Middle frontal gyrus (tissue), 1 donor: ENCODE data around the gene POLR1B.
"Not testable (repeated sequence)": the region's sequence is repeated elsewhere in the genome, so short reads cannot be mapped to it uniquely, and the experiment has no call there.

Experiments
- DNase-seq: peaks from one replicate; pipeline ENCODE4 v3.0.0-alpha.2; 2015; ENCODE audit warnings: low spot score; ENCODE audit errors: extremely low spot score

The POLR1B gene, protein sequence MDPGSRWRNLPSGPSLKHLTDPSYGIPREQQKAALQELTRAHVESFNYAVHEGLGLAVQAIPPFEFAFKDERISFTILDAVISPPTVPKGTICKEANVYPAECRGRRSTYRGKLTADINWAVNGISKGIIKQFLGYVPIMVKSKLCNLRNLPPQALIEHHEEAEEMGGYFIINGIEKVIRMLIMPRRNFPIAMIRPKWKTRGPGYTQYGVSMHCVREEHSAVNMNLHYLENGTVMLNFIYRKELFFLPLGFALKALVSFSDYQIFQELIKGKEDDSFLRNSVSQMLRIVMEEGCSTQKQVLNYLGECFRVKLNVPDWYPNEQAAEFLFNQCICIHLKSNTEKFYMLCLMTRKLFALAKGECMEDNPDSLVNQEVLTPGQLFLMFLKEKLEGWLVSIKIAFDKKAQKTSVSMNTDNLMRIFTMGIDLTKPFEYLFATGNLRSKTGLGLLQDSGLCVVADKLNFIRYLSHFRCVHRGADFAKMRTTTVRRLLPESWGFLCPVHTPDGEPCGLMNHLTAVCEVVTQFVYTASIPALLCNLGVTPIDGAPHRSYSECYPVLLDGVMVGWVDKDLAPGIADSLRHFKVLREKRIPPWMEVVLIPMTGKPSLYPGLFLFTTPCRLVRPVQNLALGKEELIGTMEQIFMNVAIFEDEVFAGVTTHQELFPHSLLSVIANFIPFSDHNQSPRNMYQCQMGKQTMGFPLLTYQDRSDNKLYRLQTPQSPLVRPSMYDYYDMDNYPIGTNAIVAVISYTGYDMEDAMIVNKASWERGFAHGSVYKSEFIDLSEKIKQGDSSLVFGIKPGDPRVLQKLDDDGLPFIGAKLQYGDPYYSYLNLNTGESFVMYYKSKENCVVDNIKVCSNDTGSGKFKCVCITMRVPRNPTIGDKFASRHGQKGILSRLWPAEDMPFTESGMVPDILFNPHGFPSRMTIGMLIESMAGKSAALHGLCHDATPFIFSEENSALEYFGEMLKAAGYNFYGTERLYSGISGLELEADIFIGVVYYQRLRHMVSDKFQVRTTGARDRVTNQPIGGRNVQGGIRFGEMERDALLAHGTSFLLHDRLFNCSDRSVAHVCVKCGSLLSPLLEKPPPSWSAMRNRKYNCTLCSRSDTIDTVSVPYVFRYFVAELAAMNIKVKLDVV

DNA sequence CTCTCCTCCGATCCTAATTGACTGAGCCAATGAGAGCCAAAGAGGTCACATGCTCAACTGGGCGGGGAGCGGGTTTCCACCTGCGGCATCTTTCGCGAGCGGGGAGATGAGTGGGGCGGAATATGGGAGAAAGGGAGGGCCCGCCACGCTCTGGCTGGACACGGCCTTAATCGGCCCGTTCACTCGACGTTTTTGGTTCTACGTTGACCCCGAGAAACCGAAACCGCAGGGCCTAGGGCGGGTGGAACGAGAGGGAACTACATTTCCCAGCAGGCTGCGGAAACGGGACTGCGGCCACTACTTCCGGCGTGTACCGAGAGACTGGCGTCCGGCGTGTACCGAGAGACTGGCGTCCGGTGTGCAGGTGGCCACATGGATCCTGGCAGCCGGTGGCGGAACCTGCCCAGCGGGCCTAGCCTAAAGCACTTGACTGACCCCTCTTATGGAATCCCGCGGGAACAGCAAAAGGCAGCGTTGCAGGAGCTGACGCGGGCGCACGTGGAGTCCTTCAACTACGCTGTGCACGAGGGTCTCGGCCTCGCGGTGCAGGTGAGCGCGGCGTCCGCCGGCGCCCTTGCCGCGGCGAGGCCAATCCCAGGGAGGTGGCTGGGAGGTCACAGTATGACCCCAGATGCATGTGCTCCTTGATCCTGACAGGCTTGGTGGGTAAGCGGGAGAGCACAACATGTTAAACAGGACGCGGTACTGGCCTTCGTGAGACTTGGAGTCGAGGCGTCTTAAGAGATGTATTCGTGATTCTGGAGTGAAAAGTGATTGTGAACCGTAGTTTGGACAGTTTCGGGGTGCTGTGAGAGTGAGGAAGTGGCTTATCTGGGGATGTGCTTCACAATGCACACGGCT, at the start of gene POLR1B:
TSS of gene POLR1B (plus strand) at position 343 of the 861 bp plus-strand sequence. CDS start at position 373, 30 bp downstream.
- DNase-seq: peak; percentile 75

- DNase-seq: no peak
Measured at GRCh38 chr2:112493048-112493447, 49.2 kb upstream of the POLR1B start.

DNA sequence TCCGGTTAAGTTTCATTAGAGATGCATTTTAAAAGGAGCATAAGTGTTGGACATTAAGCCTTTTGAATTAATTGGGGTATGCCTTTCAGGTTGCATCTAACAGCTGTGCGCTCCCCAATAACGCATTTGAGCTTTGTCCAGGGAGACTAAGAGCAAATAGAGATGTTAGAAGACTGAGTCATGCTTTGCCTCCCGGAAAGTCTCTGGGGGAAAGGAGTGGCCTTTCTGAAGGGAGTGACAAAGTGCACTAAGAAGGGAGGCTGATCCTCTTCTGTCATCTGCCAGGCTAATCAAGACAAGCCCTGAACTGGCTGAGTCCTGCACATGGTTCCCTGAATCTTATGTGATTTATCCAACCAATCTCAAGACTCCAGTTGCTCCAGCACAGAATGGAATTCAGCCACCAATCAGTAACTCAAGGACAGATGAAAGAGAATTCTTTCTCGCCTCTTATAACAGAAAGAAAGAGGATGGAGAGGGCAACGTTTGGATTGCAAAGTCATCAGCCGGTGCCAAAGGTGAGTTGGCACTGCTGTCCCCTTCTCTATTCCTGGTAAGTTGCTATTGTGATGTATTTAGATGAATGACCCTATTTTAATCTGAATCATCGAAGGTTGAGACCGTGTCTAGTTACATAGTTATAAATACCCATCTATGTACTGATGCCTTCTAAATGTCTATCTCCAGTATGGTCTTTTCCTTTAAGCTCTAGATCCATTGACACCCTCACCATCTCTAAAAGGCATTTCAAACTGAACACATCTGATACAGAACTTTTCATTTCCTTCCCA, 48.2 kb upstream of the POLR1B start:
- DNase-seq: no peak

- no peak for DNase-seq
Measured at GRCh38 chr2:112494828-112495227, 47.4 kb upstream of the POLR1B start.

DNA sequence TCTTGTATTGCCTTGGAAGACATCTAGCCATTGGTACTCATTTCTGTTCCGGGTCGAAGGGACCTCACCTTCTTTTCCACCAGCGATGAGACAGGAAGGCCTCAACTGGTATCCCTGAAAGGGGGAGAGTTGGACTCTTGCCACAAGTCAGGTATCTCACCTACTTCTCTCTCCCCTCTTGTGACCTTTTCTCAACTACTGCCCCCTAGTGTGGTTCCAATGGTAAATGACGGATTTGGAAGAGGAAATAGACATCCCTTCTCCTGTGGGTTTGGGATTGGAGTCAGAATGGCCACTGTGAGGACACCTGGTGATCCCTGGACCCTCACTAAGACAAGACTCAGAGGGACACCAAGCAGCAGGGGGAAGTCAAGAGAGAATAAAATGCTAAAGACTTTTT, 46.4 kb upstream of the POLR1B start:
- DNase-seq: not testable (repeated sequence)

DNA sequence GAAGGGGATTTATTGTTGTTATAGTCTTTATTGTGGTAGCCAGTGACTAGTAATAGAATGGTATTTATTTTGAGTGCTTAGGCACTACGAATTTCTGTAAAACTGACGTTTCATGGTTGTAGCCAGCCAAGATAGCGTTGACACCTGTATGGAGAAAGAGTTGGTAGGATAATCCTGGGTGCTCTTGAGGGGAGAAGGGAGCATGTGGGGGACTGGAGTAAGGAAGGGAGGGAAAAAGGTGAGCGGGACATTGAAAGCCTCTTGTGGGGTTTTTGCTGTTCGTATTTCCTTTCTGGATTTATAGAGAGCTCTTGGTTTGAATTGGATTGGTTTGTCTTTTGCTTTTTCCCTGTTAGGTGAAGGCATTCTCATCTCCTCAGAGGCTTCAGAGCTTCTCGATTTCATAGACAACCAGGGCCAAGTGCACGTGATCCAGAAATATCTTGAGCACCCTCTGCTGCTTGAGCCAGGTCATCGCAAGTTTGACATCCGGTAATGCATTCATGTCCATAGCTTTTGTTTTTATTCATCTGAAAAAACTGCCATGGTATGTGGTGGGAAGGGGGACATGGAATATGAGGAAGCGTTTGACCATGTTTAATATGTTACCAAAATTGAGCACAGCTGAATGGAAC, 41.3 kb upstream of the POLR1B start:
- not testable (repeated sequence) for DNase-seq

- not testable (repeated sequence) for DNase-seq
Measured at GRCh38 chr2:112509239-112509998, 32.8 kb upstream of the POLR1B start.

DNA sequence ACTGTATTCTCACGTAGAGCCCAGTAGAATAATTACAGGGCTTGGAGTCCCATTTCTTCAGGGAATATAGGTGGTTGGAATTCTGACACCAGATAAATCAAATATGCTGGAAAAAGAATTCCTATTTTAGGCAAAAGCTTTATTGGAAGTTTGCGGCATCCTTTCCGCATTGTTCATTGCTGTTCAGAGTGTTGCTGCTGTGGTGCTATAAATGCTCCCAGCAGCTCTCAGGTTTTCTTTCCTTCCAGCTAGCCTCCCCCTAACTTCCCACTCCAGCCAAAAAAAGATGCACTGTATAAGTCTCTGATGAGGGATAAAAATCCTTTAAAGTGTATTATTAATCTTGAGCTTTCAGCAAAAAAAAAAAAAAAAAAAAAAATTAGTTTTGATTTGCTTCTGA, 25.5 kb upstream of the POLR1B start:
- DNase-seq: no peak

- no peak for DNase-seq
Measured at GRCh38 chr2:112518807-112519206, 23.5 kb upstream of the POLR1B start.

DNA sequence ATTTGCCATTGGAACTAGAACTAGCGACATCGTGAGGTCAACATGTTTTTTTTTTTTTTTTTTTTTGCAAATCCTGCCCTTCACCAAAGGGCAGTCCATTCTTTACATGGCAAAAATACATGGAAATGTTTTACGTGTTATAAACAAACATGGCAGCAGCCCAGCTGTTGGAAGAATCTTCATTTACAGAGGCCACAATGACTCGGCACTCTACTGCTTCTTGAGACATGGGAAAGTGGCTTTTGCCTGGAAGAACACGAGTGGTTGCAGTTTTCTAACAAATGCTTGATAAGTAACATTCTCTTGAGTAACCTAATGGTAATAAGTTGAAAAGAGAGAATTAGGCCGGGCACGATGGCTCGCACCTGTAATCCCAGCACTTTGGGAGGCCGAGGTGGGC, 22.8 kb upstream of the POLR1B start:
- no peak for DNase-seq

GRCh38 chr2:112520234-112520783, 22.0 kb upstream of the POLR1B start:
- DNase-seq: no peak

DNA sequence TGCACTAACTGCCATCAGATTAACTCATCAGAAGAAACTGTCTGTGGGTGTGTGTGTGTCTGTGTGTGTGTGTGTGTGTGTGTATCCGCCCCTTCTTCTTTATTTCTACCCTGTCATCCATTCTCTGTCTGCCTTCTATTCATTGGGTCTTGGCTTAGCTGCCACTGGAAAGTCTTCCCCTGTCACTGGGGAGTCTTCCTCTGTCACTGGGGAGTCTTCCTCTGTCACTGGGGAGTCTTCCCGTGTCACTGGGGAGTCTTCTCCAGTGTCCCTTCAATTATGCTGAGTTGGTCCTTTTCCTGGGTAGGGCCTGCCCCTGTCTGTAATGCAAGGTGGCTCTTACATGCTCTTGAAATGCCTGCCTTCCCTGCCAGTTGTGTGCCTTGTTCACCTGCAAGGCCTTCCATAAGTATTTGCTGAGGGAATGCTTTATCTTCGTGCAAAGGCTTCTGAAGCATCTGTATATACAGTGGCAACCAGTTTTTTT, 18.9 kb upstream of the POLR1B start:
- DNase-seq: no peak

GRCh38 chr2:112524276-112524675, 18.0 kb upstream of the POLR1B start:
- DNase-seq: not testable (repeated sequence)

GRCh38 chr2:112528541-112528940, 13.7 kb upstream of the POLR1B start:
- DNase-seq: no peak

- DNase-seq: no peak
Measured at GRCh38 chr2:112529757-112530156, 12.5 kb upstream of the POLR1B start.

GRCh38 chr2:112530728-112531127, 11.5 kb upstream of the POLR1B start:
- DNase-seq: no peak

GRCh38 chr2:112534826-112535225, 7.4 kb upstream of the POLR1B start:
- DNase-seq: no peak

- DNase-seq: not testable (repeated sequence)
Measured at GRCh38 chr2:112536665-112537064, 5.6 kb upstream of the POLR1B start.
